NB4 (cell line): ENCODE measurements around the gene DIS3L2.

Experiments used
- DNase-seq: peaks from one replicate; pipeline ENCODE4 v3.0.0; 2010; ENCODE audit warnings: low read depth
- H3K4me3 ChIP-seq: one replicate; pipeline ENCODE4 v1.5.1; 2011; ENCODE audit warnings: mild to moderate bottlenecking, low read depth, low read length, moderate library complexity
- CTCF ChIP-seq: IDR thresholded peaks from one replicate; pipeline ENCODE4 v1.5.1; 2012; ENCODE audit warnings: low read depth, low read length
- MAX ChIP-seq: IDR thresholded peaks from 2 replicates; pipeline ENCODE4 v1.6.1; 2011; ENCODE audit warnings: low read depth, low read length
- MYC ChIP-seq: IDR thresholded peaks from 2 replicates; pipeline ENCODE4 v1.6.1; 2011; ENCODE audit warnings: low read depth, low read length
- POLR2A ChIP-seq: IDR thresholded peaks from 2 replicates; pipeline ENCODE4 v1.6.1; 2011; ENCODE audit warnings: mild to moderate bottlenecking; ENCODE audit not compliant: insufficient read length; ENCODE audit errors: extremely low read depth

Gene DIS3L2

GRCh38 chr2:231927566-231927890 is 34.0 kb upstream of the DIS3L2 start:
- H3K4me3 ChIP-seq = no peak overlapping the region
- DNase-seq = no peak
- TF ChIP-seq POLR2A (no peak), MYC (no peak), MAX (no peak), CTCF (no peak)

GRCh38 chr2:231928481-231928880 is 33.0 kb upstream of the DIS3L2 start:
- TF ChIP-seq MAX (no peak), MYC (no peak), POLR2A (no peak), CTCF (no peak)
- DNase-seq = no peak
- no peak overlapping the region for H3K4me3 ChIP-seq

- H3K4me3 ChIP-seq = no peak overlapping the region
- TF ChIP-seq MAX (no peak), CTCF (no peak), MYC (no peak), POLR2A (no peak)
- no peak for DNase-seq
Observed at GRCh38 chr2:231928901-231929725, 32.4 kb upstream of the DIS3L2 start.

- no peak overlapping the region for H3K4me3 ChIP-seq
- DNase-seq = peak; percentile 59
- TF ChIP-seq CTCF = peak; percentile 87
- no peak for TF ChIP-seq MAX
Observed at GRCh38 chr2:231929961-231930592, 31.4 kb upstream of the DIS3L2 start.

- TF ChIP-seq CTCF (no peak), MYC (no peak), MAX (no peak), POLR2A (no peak)
- no peak overlapping the region for H3K4me3 ChIP-seq
- no peak for DNase-seq
Observed at GRCh38 chr2:231930593-231931281, 30.8 kb upstream of the DIS3L2 start.
